Colonic mucosa (tissue), 4 donors: ENCODE results near the gene ACACA. TPM values are rescaled to one million over a fixed set of nuclear protein-coding genes. Genes with fewer than 3 reads are reported as not detected.

Experiments used
- DNase-seq: peaks from one replicate; pipeline ENCODE4 v3.0.0-alpha.2; 2020
- H3K27ac ChIP-seq: fragments of 200-600 bp; one replicate; pipeline ENCODE4 v1.8.0; 2021
- H3K27me3 ChIP-seq: fragments of 200-600 bp; one replicate; pipeline ENCODE4 v1.8.0; 2021
- H3K36me3 ChIP-seq: fragments of 200-600 bp; one replicate; pipeline ENCODE4 v1.8.0; 2021
- H3K4me1 ChIP-seq: fragments of 200-600 bp; one replicate; pipeline ENCODE4 v1.8.0; 2021; ENCODE audit warnings: mild to moderate bottlenecking
- H3K4me3 ChIP-seq: fragments of 200-600 bp; one replicate; pipeline ENCODE4 v1.8.0; 2021
- H3K9ac ChIP-seq, 2 donors: one replicate each; pipeline ENCODE4 v1.7.0; 2013; ENCODE audit warnings: control low read depth in 2 of 2, low read depth in 2 of 2, low read length in 2 of 2
- H3K9me3 ChIP-seq: fragments of 200-600 bp; one replicate; pipeline ENCODE4 v1.8.0; 2021
- CTCF ChIP-seq: fragments of 200-600 bp; IDR thresholded peaks from one replicate; pipeline ENCODE4 v1.8.0; 2022; ENCODE audit warnings: antibody characterized with exemption, mild to moderate bottlenecking
- intact Hi-C: fragments of 100-400 bp; cut with DNase I; formaldehyde crosslinking; loops from one replicate; pipeline ENCODE4 v1.14.1; 2022
- total RNA-seq, 2 donors: library from RNA; stranded (reverse); fragmentation: NEBNext Ultra II Directional in 1 of 2; extraction: Animal tissue kit (Norgen Biotek cat#: 25700) in 1 of 2; gene quantifications; one replicate each; pipeline ENCODE4 v1.2.1, GENCODE V29; 2021
- donor health status: healthy.
- donor health status: DM: no; HTN: no; CAD: no.
- donor health status: DM: no; HTN: no; CAD: no.

Gene ACACA
- total RNA-seq, 2 donors from 2014 or later, result 59.5 to 72.6 TPM

GRCh38 chr17:37098910-37099664, 307.5 kb downstream of the ACACA start:
- no peak for TF ChIP-seq CTCF
- no peaks in the 10 kb centered on the region for H3K27me3 ChIP-seq
- intact Hi-C loops, result no loop called here
- H3K9ac ChIP-seq, result no peak overlapping the region
- H3K4me3 ChIP-seq, result no peak overlapping the region
- H3K36me3 ChIP-seq, result no peaks in the 10 kb centered on the region
- no peaks in the 10 kb centered on the region for H3K4me1 ChIP-seq
- H3K9me3 ChIP-seq, result no peaks in the 10 kb centered on the region
- DNase-seq, result no peak
- H3K27ac ChIP-seq, result no peak overlapping the region

DNA sequence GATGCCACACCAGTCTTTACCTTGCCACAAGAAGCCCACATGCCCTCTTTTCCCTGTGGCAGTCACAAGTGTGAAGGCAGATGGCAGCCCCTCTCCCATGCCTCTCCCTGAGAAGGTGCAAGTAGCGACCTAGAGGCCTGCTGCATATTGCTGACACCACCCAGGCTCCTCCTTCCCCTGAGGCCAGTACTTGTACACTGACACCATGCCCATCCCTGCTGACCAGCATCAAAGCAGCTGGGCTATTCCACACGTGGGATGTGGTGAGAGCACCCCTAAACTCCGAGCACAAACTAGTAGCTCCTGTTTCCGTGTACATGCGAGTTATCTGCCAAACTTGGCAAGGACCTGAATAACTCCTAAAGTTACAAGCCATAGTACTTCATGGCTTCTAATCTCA, 308.5 kb downstream of the ACACA start:
- Histone ChIP-seq H3K9ac (no peak overlapping the region), H3K27ac (no peak overlapping the region), H3K27me3 (no peaks in the 10 kb centered on the region), H3K36me3 (no peaks in the 10 kb centered on the region), H3K4me3 (no peak overlapping the region), H3K9me3 (no peaks in the 10 kb centered on the region), H3K4me1 (no peaks in the 10 kb centered on the region)
- DNase-seq, result no peak
- intact Hi-C loops, result no loop called here
- no peak for TF ChIP-seq CTCF

- Histone ChIP-seq H3K36me3 (no peaks in the 10 kb centered on the region), H3K4me1 (no peaks in the 10 kb centered on the region), H3K9me3 (no peaks in the 10 kb centered on the region), H3K9ac (no peak overlapping the region), H3K27ac (no peak overlapping the region), H3K4me3 (no peak overlapping the region), H3K27me3 (no peaks in the 10 kb centered on the region)
- no peak for DNase-seq
- TF ChIP-seq CTCF, result no peak
- intact Hi-C loops, result no loop called here
These were observed 309.5 kb downstream of the ACACA start for GRCh38 chr17:37097154-37097553.

- TF ChIP-seq CTCF, result no peak
- intact Hi-C loops, result no loop called here
- no peaks in the 10 kb centered on the region for H3K36me3 ChIP-seq
These were observed 310.6 kb downstream of the ACACA start for GRCh38 chr17:37096071-37096470.

DNA sequence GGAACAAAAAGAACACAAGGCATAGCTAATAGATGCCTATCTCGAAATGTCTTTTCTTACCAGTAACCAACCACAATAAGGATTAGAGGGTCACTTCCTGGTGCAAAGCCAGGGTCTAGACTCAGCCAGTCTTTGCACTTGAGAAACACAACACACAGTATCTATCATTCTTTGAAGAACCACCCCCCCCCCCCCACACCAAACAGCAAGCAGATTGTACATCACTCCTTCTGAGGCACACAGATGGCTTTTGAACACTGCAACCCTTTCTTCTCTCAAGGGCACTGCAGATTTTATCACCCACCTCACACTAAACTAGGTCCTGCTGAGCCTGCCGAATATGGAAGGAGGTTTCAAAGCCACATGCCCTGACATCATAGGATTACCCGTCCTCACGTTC, 312.2 kb downstream of the ACACA start:
- H3K4me1 ChIP-seq, result no peaks in the 10 kb centered on the region
- H3K36me3 ChIP-seq, result no peaks in the 10 kb centered on the region
- no peaks in the 10 kb centered on the region for H3K9me3 ChIP-seq
- no peak overlapping the region for H3K27ac ChIP-seq
- no peak for TF ChIP-seq CTCF
- no peak overlapping the region for H3K9ac ChIP-seq
- no peak for DNase-seq
- H3K27me3 ChIP-seq, result no peaks in the 10 kb centered on the region
- intact Hi-C loops, result no loop called here
- no peak overlapping the region for H3K4me3 ChIP-seq

More at GRCh38 chr17:37096071-37096470, 310.6 kb downstream of the ACACA start:
- H3K27me3 ChIP-seq, result no peaks in the 10 kb centered on the region
- no peak overlapping the region for H3K4me3 ChIP-seq
- H3K4me1 ChIP-seq, result no peaks in the 10 kb centered on the region
- H3K9ac ChIP-seq, result no peak overlapping the region
- H3K27ac ChIP-seq, result no peak overlapping the region
- no peak for DNase-seq
- no peaks in the 10 kb centered on the region for H3K9me3 ChIP-seq
